Cerebellar nuclear complex (tissue), 1 donor: Measurements from ENCODE around the gene LORICRIN.
"Not testable (repeated sequence)": the region's sequence is repeated elsewhere in the genome, so short reads cannot be mapped to it uniquely, and the experiment has no call there.

Experiments used
- DNase-seq, 2 experiments: peaks; one replicate each; lab custom pipeline; 2025; lab: John Stamatoyannopoulos, UW

The LORICRIN gene

GRCh38 chr1:153259387-153259786, at the start of gene LORICRIN:
TSS of gene LORICRIN (plus strand) at chr1:153259687. CDS start at chr1:153260950, 1,263 bp downstream.
- no peak for DNase-seq

- DNase-seq = no peak
Observed at GRCh38 chr1:153210206-153210605, 49.3 kb upstream of the LORICRIN start.

GRCh38 chr1:153212201-153212600, 47.3 kb upstream of the LORICRIN start:
- no peak for DNase-seq

- DNase-seq = no peak
Observed at GRCh38 chr1:153213519-153213918, 46.0 kb upstream of the LORICRIN start.

GRCh38 chr1:153217212-153217611, 42.3 kb upstream of the LORICRIN start, which contains the start of gene PRR9:
TSS of gene PRR9 (plus strand) at chr1:153217584. CDS start at chr1:153218145, 561 bp downstream.
- no peak for DNase-seq

GRCh38 chr1:153217744-153218416, 41.6 kb upstream of the LORICRIN start:
- no peak for DNase-seq

GRCh38 chr1:153220606-153221303, 38.7 kb upstream of the LORICRIN start:
- DNase-seq = no peak

- not testable (repeated sequence) for DNase-seq
Observed at GRCh38 chr1:153223040-153223891, 36.2 kb upstream of the LORICRIN start.

GRCh38 chr1:153227810-153228209, 31.7 kb upstream of the LORICRIN start:
- DNase-seq = no peak

- no peak for DNase-seq
Observed at GRCh38 chr1:153228491-153228890, 31.0 kb upstream of the LORICRIN start.

GRCh38 chr1:153229076-153229829, 30.2 kb upstream of the LORICRIN start:
- not testable (repeated sequence) for DNase-seq

GRCh38 chr1:153231363-153231762, 28.1 kb upstream of the LORICRIN start:
- no peak for DNase-seq

GRCh38 chr1:153231785-153232184, 27.7 kb upstream of the LORICRIN start:
- no peak for DNase-seq

GRCh38 chr1:153232553-153232952, 26.9 kb upstream of the LORICRIN start:
- DNase-seq = no peak

- no peak for DNase-seq
Observed at GRCh38 chr1:153233448-153233847, 26.0 kb upstream of the LORICRIN start.

- no peak for DNase-seq
Observed at GRCh38 chr1:153238527-153238926, 21.0 kb upstream of the LORICRIN start.

- DNase-seq = no peak
Observed at GRCh38 chr1:153242160-153242559, 17.3 kb upstream of the LORICRIN start.

GRCh38 chr1:153245466-153245865, 14.0 kb upstream of the LORICRIN start:
- DNase-seq = no peak

- DNase-seq = no peak
Observed at GRCh38 chr1:153246018-153246417, 13.5 kb upstream of the LORICRIN start.

- no peak for DNase-seq
Observed at GRCh38 chr1:153246825-153247224, 12.7 kb upstream of the LORICRIN start.

GRCh38 chr1:153248176-153248879, 11.2 kb upstream of the LORICRIN start:
- DNase-seq = no peak
